HFF-Myc (cell line): ENCODE data around the gene XRCC5.

Experiments
- DNase-seq: peaks from one replicate; pipeline ENCODE4 v3.0.0-alpha.2; 2011; ENCODE audit warnings: low read depth; ENCODE audit errors: extremely low read depth
- H3K4me3 ChIP-seq: replicated peaks from 2 replicates; pipeline ENCODE4 v1.5.1; 2011; ENCODE audit warnings: low read depth, mild to moderate bottlenecking, control low read depth, low read length
- TF ChIP-seq, protein P1 (sequence below): IDR thresholded peaks from 2 replicates; pipeline ENCODE4 v1.5.1; 2012; ENCODE audit warnings: mild to moderate bottlenecking, low read depth, low read length, control low read depth; ENCODE audit errors: missing control alignments

The XRCC5 gene

DNA sequence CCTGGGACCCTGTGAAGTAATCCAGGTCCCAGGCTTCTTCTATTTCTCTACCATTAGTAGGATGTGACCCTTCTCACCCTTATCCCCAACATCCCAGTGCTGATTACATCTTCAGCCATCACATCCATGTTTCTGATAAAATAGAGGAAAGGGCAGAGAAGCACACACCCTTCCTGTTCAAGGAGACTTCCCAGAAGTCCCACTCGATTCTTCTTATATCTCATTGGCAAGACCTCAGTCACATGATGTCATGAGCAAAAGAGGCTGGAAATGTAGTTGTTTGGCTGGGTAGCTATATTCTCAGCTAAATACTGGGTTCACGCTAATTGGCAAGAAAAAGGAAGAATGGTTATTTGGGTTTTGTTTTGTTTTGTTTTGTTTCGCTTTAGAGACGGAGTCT lies 8.0 kb upstream of the XRCC5 start:
- no peak for DNase-seq
- no peak overlapping the region for H3K4me3 ChIP-seq
- TF ChIP-seq, protein P1, sequence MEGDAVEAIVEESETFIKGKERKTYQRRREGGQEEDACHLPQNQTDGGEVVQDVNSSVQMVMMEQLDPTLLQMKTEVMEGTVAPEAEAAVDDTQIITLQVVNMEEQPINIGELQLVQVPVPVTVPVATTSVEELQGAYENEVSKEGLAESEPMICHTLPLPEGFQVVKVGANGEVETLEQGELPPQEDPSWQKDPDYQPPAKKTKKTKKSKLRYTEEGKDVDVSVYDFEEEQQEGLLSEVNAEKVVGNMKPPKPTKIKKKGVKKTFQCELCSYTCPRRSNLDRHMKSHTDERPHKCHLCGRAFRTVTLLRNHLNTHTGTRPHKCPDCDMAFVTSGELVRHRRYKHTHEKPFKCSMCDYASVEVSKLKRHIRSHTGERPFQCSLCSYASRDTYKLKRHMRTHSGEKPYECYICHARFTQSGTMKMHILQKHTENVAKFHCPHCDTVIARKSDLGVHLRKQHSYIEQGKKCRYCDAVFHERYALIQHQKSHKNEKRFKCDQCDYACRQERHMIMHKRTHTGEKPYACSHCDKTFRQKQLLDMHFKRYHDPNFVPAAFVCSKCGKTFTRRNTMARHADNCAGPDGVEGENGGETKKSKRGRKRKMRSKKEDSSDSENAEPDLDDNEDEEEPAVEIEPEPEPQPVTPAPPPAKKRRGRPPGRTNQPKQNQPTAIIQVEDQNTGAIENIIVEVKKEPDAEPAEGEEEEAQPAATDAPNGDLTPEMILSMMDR: no peak

DNA sequence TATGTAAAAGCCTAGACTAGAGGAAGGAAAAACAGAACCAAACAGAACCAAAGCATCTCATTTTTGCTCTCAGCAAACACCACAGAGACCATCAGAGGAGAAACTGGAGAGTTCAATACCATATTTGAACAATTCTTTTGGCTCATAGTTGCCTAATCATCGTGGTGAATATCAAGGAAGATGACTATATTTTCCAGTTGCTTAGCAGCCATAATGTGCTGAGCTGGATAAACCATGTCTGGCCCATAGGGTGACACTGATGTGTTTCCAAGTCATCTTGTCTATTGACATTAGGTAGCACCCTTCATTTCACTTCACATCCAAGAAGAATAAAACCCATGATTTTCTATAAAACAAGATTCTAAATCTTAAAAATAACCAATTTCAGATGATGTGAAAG lies 5.9 kb upstream of the XRCC5 start:
- no peak overlapping the region for H3K4me3 ChIP-seq
- no peak for DNase-seq
- TF ChIP-seq, protein P1: no peak

DNA sequence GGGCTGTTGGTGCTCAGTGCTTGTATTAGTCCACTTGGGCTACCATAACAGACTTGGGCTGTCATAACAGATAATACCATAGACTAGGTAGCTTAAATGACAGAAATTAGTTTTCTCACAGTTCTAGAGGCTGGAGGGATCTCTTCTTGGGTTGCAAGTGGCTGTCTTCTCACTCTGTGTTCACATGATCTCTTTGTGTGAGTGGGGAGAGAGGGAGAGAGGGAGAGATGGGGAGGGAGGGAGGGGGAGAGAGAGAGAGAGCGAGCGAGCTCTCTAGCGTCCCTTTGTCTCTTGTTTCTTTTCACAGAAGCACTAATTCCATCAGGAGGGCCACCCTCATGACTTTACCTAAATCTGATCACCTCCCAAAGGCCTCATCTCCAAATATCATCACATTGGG lies 4.5 kb upstream of the XRCC5 start:
- no peak for DNase-seq
- TF ChIP-seq, protein P1: no peak

DNA sequence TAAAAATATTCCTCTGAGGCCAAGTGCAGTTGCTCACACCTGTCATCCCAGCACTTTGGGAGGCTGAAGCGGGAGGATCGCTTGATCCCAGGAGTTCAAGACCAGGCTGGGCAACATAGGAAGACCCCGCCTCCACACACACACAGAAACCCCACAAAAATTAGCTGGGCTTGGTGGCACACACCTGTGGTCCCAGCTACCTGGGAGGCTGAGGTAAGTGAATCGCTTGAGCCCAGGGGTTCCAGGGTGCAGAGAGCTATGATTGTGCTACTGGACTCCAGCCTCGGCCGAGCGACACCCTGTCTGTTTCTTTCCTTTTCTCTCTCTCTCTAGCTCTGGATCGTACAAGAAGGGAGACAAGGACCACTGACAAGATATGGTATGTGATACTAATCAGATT lies 1.8 kb upstream of the XRCC5 start:
- no peak for DNase-seq
- no peak overlapping the region for H3K4me3 ChIP-seq
- TF ChIP-seq, protein P1: no peak

More for the DNA sequence above, 4.5 kb upstream of the XRCC5 start:
- no peak overlapping the region for H3K4me3 ChIP-seq

DNA sequence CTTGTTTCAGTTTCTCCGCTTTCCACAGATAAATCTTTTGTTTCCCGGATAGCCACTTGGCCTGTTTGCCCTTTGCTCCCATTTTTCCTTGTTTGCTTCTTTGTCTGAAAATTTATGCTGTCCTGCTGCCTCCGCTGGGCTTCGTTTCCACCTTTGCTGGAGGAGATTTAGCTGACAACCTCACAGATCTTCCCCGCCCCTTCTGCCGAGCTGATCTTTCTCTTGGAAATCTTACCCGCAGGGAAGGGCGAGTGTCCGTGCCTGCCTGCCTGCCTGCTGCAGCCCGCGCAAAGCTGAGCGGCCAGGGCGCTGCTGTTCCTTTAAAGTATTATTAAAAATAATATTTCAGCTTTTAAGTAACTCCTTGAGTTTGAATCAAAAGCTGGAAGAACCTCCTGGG lies 1.4 kb upstream of the XRCC5 start:
- no peak overlapping the region for H3K4me3 ChIP-seq
- TF ChIP-seq, protein P1: no peak
- no peak for DNase-seq

DNA sequence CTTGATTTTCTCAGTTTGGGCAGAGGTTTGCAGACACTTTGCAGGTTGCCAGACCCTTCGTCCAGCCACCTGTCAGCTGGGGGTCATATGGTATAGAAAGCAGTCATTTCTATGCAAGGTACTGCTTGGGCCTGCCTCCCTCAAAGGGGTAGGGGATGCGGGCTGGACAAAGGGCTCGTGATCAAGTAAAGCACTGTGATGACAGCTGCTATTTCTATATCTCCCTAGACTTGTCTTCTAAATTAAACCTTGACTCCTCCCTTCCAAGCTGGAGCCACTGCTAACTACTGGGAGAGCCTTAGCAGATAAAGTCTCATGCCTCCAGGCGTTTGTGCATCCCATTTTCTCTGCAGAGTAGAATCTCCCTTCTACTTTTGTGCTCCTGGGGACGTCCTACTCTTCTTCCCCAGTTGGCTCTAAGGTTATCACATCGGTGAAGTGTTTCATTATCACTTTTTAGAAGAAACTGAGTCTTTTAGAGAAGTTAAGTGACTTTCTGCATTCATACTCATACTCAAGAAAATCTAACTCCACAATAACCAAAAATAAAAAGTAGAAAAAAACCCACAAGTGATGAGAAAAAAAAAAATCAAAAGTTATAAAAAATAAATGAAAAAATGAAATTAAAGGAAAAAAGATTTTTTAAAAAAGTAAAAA lies 710 bp upstream of the XRCC5 start:
- DNase-seq: no peak
- H3K4me3 ChIP-seq: peak overlapping the region; percentile 95
- TF ChIP-seq, protein P1: no peak
